ENCODE measurements around the gene IRF5.
"Not testable (repeated sequence)": the region's sequence is repeated elsewhere in the genome, so short reads cannot be mapped to it uniquely, and the experiment has no call there.

The IRF5 gene

DNA sequence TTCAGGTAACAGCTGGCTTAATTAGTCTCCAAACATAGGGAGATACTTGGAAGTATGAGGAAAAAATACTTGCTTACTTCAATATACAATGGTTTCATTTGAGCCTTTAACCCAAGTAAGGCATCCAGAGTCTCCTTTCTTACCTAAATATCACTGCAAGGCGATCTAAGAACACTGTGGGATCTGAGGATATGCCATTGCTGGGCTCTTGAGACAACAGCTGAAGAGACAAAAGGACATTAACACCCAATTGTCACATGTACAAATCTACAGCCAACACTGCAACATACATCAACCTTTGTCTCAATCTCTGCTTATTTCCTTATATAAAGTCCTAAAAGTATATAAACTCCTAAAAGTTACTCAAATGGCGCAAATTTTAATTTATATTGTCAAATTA is 44.4 kb downstream of the IRF5 start:
- Mint-ChIP-seq H3K27me3 (no peaks in the 10 kb centered on the region), H3K4me1 (no peaks in the 10 kb centered on the region), H3K4me3 (no peak overlapping the region), H3K9me3 (no peaks in the 10 kb centered on the region), H3K27ac (peak overlapping the region; percentile 35), H3K36me3 (peaks cover 42% of the 10 kb centered on the region)
- no peak for ATAC-seq (ENCODE audit: low read depth)
- DNase-seq (ENCODE audit: low spot score in 2 of 2) = no peak

GRCh38 chr7:128985660-128986059 is 47.9 kb downstream of the IRF5 start:
- Mint-ChIP-seq H3K4me1 (no peaks in the 10 kb centered on the region), H3K9me3 (no peaks in the 10 kb centered on the region), H3K27ac (no peak overlapping the region), H3K4me3 (no peak overlapping the region), H3K36me3 (peaks cover 38% of the 10 kb centered on the region), H3K27me3 (no peaks in the 10 kb centered on the region)
- ATAC-seq (ENCODE audit: low read depth) = no peak
- DNase-seq (ENCODE audit: low spot score in 2 of 2) = no peak

DNA sequence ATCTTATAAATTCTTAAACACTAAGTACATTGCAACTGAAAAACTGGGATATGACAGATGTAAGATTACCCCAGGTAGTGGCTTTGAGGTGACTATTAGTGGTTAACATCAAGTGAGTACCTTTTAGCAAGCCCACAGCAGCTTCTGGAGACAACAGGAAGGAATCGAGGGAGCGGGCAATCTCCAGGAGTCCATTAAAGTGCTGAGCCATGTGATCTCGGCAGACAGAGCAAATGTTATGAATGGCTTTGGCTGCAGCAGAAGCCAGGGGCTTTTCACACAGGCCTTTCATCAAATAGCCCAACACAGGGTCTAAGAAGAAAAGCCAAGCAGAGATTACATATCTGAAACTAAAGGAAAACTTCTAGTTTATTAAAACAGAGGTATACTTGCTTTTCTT is 48.9 kb downstream of the IRF5 start:
- DNase-seq (ENCODE audit: low spot score in 2 of 2) = no peak
- no peaks in the 10 kb centered on the region for H3K4me1 Mint-ChIP-seq
- ATAC-seq (ENCODE audit: low read depth) = no peak
- H3K27me3 Mint-ChIP-seq = no peaks in the 10 kb centered on the region
- no peak overlapping the region for H3K4me3 Mint-ChIP-seq
- H3K36me3 Mint-ChIP-seq = peaks cover 36% of the 10 kb centered on the region
- no peaks in the 10 kb centered on the region for H3K9me3 Mint-ChIP-seq
- peak overlapping the region; percentile 68 for H3K27ac Mint-ChIP-seq

DNA sequence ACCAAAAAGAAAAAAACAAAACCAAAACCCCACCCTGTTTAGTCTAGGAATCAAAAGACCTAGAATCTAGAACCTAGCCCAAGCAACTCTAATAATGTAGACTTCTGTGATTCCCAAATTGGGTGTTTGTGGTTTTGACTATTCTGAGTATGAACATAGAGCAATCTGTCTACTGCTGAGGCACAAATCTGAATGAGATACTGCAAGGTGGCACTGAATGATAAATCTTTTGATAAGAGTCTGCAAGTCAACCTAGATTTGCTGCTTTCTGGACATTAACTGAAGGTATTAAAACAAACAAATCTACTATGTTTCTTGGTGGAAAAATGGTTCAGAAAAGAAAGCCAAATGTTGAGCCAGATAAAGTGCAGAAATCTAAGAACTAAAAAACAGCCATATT is 50.6 kb downstream of the IRF5 start:
- no peaks in the 10 kb centered on the region for H3K9me3 Mint-ChIP-seq
- DNase-seq (ENCODE audit: low spot score in 2 of 2) = no peak
- H3K27me3 Mint-ChIP-seq = no peaks in the 10 kb centered on the region
- no peak for ATAC-seq (ENCODE audit: low read depth)
- H3K4me3 Mint-ChIP-seq = no peak overlapping the region
- H3K27ac Mint-ChIP-seq = no peak overlapping the region
- no peaks in the 10 kb centered on the region for H3K4me1 Mint-ChIP-seq
- peaks cover 30% of the 10 kb centered on the region for H3K36me3 Mint-ChIP-seq

DNA sequence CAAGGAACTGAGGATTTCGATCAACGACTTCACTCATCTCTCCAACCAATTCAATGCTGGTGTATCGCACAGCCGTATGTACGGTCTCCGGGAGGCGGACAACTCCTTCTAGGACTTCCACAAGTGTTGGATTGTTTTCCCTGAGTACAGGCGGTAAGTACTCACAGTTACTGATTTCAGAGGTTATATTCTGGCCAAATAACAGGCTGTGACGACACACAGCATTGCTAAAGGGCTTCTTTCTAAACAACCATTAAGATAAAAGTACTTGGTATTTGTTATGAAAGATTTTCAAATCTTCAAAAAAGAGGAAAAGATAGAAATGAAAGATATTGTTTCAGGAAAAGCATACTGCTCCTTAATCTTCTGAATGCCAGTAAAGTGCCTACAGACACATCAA is 52.2 kb downstream of the IRF5 start:
- Mint-ChIP-seq H3K9me3 (no peaks in the 10 kb centered on the region), H3K4me3 (no peak overlapping the region), H3K27ac (no peak overlapping the region), H3K36me3 (peaks cover 24% of the 10 kb centered on the region), H3K27me3 (no peaks in the 10 kb centered on the region), H3K4me1 (no peaks in the 10 kb centered on the region)
- ATAC-seq (ENCODE audit: low read depth) (no peak), DNase-seq (ENCODE audit: low spot score in 2 of 2) (no peak)

DNA sequence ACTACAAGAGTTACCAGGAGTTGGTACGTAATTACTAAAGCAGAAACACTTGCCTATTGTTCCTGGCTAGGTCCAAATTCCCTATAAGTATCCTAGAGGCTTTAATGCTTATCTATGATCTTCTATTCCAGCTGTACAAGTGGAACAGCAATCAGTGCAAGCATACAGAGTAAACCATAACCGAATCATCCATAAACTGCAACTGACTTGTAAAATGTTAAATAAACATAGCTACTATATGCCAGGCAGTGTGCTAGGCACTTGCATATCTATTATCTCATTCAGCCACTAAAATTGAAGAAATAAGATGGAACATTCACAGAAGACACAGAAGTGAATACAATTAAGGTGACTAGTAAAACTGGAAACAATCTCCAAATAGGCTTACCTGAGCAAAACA is 55.7 kb downstream of the IRF5 start:
- no peak for DNase-seq (ENCODE audit: low spot score in 2 of 2)
- Mint-ChIP-seq H3K27ac (no peak overlapping the region), H3K9me3 (no peaks in the 10 kb centered on the region), H3K4me1 (no peaks in the 10 kb centered on the region), H3K4me3 (no peak overlapping the region), H3K27me3 (no peaks in the 10 kb centered on the region), H3K36me3 (peaks cover 13% of the 10 kb centered on the region)
- ATAC-seq (ENCODE audit: low read depth) = no peak

GRCh38 chr7:128994560-128994959 is 56.8 kb downstream of the IRF5 start:
- not testable (repeated sequence) for H3K27me3 Mint-ChIP-seq; ATAC-seq (ENCODE audit: low read depth); H3K9me3 Mint-ChIP-seq; H3K27ac Mint-ChIP-seq; H3K4me1 Mint-ChIP-seq; H3K4me3 Mint-ChIP-seq; DNase-seq (ENCODE audit: low spot score in 2 of 2)
- peaks cover 13% of the 10 kb centered on the region for H3K36me3 Mint-ChIP-seq

DNA sequence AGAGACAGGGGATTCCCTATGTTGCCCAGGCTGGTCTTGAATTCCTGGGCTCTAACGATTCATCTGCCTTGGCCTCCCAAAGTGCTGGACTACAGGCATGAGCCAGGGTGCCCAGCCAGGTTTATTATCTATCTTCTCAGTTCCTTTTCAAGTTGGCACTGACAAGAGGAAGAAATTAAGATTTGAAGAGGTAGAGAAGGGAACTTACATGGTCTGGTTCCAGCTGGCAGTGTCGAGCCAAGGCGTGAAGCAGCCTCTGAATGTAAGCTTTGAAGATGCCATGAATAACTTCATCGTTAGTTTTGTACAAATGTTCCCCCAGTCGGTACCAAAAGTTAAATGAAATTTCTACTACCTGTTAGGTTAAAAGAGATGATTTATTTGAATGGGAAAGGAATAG is 59.5 kb downstream of the IRF5 start:
- Mint-ChIP-seq H3K27ac (no peak overlapping the region), H3K4me3 (no peak overlapping the region), H3K36me3 (peaks cover 18% of the 10 kb centered on the region)

More for the DNA sequence above, 59.5 kb downstream of the IRF5 start:
- H3K27me3 Mint-ChIP-seq = no peaks in the 10 kb centered on the region
- no peaks in the 10 kb centered on the region for H3K9me3 Mint-ChIP-seq
- ATAC-seq (ENCODE audit: low read depth) (no peak), DNase-seq (ENCODE audit: low spot score in 2 of 2) (no peak)
- H3K4me1 Mint-ChIP-seq = no peaks in the 10 kb centered on the region

All from memory B cell (primary cell).